Kidney (tissue), 14 donors: Measurements from ENCODE around the gene AGK. TPM values are rescaled to one million over a fixed set of nuclear protein-coding genes. Genes with fewer than 3 reads are reported as not detected.
"Not testable (repeated sequence)": the region's sequence is repeated elsewhere in the genome, so short reads cannot be mapped to it uniquely, and the experiment has no call there.

Experiments used
- DNase-seq, 5 donors: peaks; one replicate each; pipeline ENCODE4 v3.0.0-alpha.2; 2013 to 2020
- FAIRE-seq: peaks from 2 replicates; lab custom pipeline; 2012; peaks lifted over from hg19 to GRCh38; lab: Jason Lieb, UNC
- H3K27ac ChIP-seq, 2 donors: one replicate each; pipeline ENCODE4 v1.7.0; 2013; ENCODE audit warnings: low read depth in 2 of 2, low read length in 2 of 2, inconsistent platforms in 1 of 2
- H3K27me3 ChIP-seq: one replicate; pipeline ENCODE4 v1.7.1; 2013; ENCODE audit warnings: low read length, inconsistent platforms; ENCODE audit not compliant: control insufficient read depth, insufficient read depth
- H3K36me3 ChIP-seq, 3 donors: one replicate each; pipeline versions ENCODE4 v1.7.0 to v1.7.1; 2013; ENCODE audit warnings: low read length in 3 of 3, control low read depth in 1 of 3, inconsistent platforms in 1 of 3; ENCODE audit not compliant: insufficient read depth in 3 of 3, control insufficient read depth in 2 of 3
- H3K4me1 ChIP-seq, 3 donors: one replicate each; pipeline versions ENCODE4 v1.7.0 to v1.7.1; 2013; ENCODE audit warnings: low read length in 3 of 3, inconsistent platforms in 1 of 3, low read depth in 1 of 3; ENCODE audit not compliant: control insufficient read depth in 2 of 3, insufficient read depth in 2 of 3
- H3K4me3 ChIP-seq, 3 donors: one replicate each; pipeline versions ENCODE4 v1.7.0 to v1.8.1; 2013; ENCODE audit warnings: low read length in 3 of 3, control low read depth in 1 of 3, inconsistent platforms in 1 of 3
- H3K9ac ChIP-seq, 3 donors: one replicate each; pipeline versions ENCODE4 v1.7.0 to v1.7.1; 2013; ENCODE audit warnings: low read length in 3 of 3, control low read depth in 1 of 3, inconsistent platforms in 1 of 3
- H3K9me3 ChIP-seq, 3 donors: one replicate each; pipeline versions ENCODE4 v1.7.0 to v1.7.1; 2013; ENCODE audit warnings: low read length in 3 of 3, control low read depth in 1 of 3, inconsistent platforms in 1 of 3; ENCODE audit not compliant: control insufficient read depth in 2 of 3, insufficient read depth in 1 of 3
- intact Hi-C: fragments of 100-400 bp; cut with DNase I; formaldehyde crosslinking; loops from one replicate; pipeline ENCODE4 v1.11.1; 2022
- polyA plus RNA-seq: library from polyadenylated mRNA; stranded (reverse); fragments of 350-450 nt; fragmentation: Illumina TruSeq; extraction: RNeasy Lipid Tissue Mini Kit (QIAGEN cat#74804); gene quantifications from one replicate; pipeline ENCODE4 v1.2.3, GENCODE V29; 2014; ENCODE audit warnings: low read depth, low replicate concordance; ENCODE audit not compliant: insufficient read depth
- total RNA-seq: library from RNA; stranded (reverse); fragmentation: NEBNext Ultra II Directional; extraction: Animal tissue kit (Norgen Biotek cat#: 25700); gene quantifications from one replicate; pipeline ENCODE4 v1.2.1, GENCODE V29; 2021
- TF ChIP-seq, protein P1 (sequence below): IDR thresholded peaks from 3 replicates; pipeline ENCODE4 v1.5.1; 2012; ENCODE audit warnings: mild to moderate bottlenecking, moderate library complexity, borderline replicate concordance; ENCODE audit not compliant: insufficient read depth; ENCODE audit errors: extremely low read depth
- donor health status: control.
- donor health status: control.
- donor health status: control.
- donor health status: control.
- donor health status: control.
- donor health status: DM: yes; HTN: yes; CAD: no.
- donor health status: Normal renal cell carcinoma (clear cell type).

AGK gene
- total and polyA plus RNA-seq, 2 donors from 2014 or later: 17.7 to 30.7 TPM

GRCh38 chr7:141646826-141647480, 95.7 kb downstream of the AGK start:
- Histone ChIP-seq H3K4me3 (no peak overlapping the region), H3K9me3 (no peaks in the 10 kb centered on the region), H3K9ac (no peak overlapping the region), H3K27me3 (no peaks in the 10 kb centered on the region), H3K4me1 (peaks cover 4 to 23% (median 11%) of the 10 kb centered on the region in 3 donors), H3K27ac (no peak overlapping the region), H3K36me3 (no peaks in the 10 kb centered on the region)
- TF ChIP-seq, protein P1, sequence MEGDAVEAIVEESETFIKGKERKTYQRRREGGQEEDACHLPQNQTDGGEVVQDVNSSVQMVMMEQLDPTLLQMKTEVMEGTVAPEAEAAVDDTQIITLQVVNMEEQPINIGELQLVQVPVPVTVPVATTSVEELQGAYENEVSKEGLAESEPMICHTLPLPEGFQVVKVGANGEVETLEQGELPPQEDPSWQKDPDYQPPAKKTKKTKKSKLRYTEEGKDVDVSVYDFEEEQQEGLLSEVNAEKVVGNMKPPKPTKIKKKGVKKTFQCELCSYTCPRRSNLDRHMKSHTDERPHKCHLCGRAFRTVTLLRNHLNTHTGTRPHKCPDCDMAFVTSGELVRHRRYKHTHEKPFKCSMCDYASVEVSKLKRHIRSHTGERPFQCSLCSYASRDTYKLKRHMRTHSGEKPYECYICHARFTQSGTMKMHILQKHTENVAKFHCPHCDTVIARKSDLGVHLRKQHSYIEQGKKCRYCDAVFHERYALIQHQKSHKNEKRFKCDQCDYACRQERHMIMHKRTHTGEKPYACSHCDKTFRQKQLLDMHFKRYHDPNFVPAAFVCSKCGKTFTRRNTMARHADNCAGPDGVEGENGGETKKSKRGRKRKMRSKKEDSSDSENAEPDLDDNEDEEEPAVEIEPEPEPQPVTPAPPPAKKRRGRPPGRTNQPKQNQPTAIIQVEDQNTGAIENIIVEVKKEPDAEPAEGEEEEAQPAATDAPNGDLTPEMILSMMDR: no peak
- FAIRE-seq (no peak), DNase-seq (no peak)
- intact Hi-C loops: no loop called here

DNA sequence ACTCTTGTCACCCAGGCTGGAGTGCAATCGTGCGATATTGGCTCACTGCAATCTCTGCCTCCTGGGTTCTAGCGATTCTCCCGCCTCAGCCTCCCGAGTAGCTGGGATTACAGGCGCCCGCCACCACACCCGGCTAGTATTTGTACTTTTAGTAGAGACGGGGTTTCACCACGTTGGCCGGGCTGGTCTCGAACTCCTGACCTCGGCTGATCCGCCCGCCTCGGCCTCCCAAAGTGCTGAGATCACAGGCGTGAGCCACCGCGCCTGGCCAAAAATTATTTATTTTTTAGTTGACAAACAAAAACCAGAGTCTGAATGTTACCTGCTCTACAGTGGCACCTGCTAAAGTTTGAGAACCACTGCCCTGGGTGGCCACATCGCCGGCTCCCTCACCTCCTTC, 96.5 kb downstream of the AGK start:
- not testable (repeated sequence) for FAIRE-seq

DNA sequence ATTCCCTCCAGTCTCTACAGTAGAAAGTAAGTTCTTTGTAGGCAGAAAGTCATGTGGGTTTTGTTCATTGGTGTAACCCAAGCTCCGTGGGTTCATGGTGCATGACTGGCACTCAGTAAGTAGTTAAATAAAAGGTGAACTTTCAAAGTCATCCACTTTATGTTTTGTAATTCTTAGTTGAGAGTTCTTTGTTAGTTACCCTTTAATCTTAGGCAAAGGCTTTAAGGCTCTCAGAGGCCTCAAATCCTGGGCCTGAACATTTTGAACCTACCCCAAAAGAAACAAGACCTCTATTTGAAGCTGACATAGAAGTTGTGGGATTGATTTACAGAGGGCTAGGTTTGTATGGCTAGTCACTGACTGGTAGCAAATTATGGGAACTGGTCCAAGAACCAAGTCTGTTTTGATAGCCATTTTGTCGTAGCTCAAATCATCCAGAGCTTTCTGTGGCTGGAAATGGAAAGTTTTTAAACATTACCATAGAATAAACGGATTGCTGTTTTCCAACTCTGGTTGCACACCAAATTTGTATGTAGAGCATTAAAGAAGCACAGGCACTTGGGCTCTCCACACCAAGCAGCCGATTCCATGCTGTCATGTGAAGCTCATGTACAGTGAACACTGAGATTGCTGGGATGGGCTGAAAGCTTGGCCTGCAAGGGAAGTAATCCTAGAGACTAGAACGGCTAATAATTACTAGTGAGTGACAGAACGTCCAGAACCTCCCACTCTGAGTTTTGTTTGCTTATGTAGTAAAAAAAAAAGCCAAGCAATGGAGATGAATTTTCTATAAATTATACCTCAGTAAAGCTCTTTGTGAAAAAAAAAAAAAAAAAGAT, 97.3 kb downstream of the AGK start:
- intact Hi-C loops: no loop called here
- DNase-seq (peak in 2 of 5 donors; percentile 35 to 53), FAIRE-seq (no peak)
- H3K27ac ChIP-seq: peak overlapping the region; percentile 83 to 84
- H3K27me3 ChIP-seq: no peaks in the 10 kb centered on the region
- H3K4me1 ChIP-seq: peaks cover 4 to 23% (median 11%) of the 10 kb centered on the region in 3 donors
- H3K36me3 ChIP-seq: peaks cover 0 to 7% (median 2%) of the 10 kb centered on the region in 3 donors
- no peaks in the 10 kb centered on the region for H3K9me3 ChIP-seq
- H3K9ac ChIP-seq: no peak overlapping the region
- no peak overlapping the region for H3K4me3 ChIP-seq
- TF ChIP-seq, protein P1: no peak

More for the DNA sequence above, 96.5 kb downstream of the AGK start:
- DNase-seq, H3K36me3 ChIP-seq, H3K4me3 ChIP-seq, H3K9ac ChIP-seq, intact Hi-C loops, H3K27me3 ChIP-seq, H3K9me3 ChIP-seq: not testable (repeated sequence)
- peaks cover 4 to 23% (median 11%) of the 10 kb centered on the region in 3 donors for H3K4me1 ChIP-seq
- peak overlapping the region; percentile 83 to 84 for H3K27ac ChIP-seq
